GM18867 (cell line): ENCODE measurements around the gene SOS1.

Source experiments
- ATAC-seq: cut with Tn5 transposase; IDR thresholded peaks from one replicate; pipeline ENCODE4 v1.9.1; 2021; ENCODE audit warnings: mild to moderate bottlenecking, moderate library complexity; ENCODE audit not compliant: unreplicated experiment

The SOS1 gene

DNA sequence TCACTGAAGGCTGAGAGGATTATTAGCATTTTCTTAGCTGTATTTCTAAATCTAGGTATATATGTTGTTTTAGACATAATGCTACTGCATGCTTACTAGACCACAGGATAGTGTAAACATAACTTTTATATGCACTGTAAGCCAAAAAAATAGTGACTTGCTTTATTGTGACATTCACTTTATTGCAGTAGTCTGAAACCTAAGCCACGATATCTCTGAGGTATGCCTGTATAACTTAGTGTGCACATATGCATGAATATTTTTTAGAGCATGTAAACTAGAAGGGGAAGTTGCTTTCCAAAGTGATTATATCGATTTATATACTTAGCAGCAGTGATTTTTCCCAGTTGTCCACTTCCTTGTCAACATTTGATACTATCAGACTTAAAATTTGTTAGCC, 81.8 kb downstream of the SOS1 start:
- ATAC-seq = no peak

GRCh38 chr2:39033980-39034379, 86.9 kb downstream of the SOS1 start:
- no peak for ATAC-seq

GRCh38 chr2:39027421-39027820, 93.4 kb downstream of the SOS1 start:
- ATAC-seq = no peak

- ATAC-seq = no peak
Measured at GRCh38 chr2:39024833-39025232, 96.0 kb downstream of the SOS1 start.

DNA sequence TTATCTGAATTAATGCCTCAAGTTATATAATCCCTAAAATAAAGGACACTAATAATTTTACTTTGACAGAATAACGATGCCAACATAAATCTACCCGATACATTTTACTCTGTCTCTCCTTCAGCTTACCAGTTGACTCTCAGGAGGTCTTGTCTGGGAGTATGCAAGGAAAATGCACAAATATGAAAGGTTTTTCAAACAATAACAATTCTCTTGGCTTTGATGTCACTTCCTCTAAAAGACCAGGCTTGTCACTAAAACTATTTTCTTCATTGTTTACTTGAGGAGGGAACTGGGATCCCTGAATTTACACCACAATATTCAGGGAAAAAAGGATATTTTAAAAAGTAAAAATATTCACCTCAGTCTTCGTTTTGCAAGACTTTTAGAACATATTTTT, 97.2 kb downstream of the SOS1 start:
- no peak for ATAC-seq

- ATAC-seq = no peak
Measured at GRCh38 chr2:39022642-39023235, 98.1 kb downstream of the SOS1 start.

- ATAC-seq = no peak
Measured at GRCh38 chr2:39020383-39020782, 100.5 kb downstream of the SOS1 start.

GRCh38 chr2:39018638-39019037, 102.2 kb downstream of the SOS1 start:
- ATAC-seq = no peak

DNA sequence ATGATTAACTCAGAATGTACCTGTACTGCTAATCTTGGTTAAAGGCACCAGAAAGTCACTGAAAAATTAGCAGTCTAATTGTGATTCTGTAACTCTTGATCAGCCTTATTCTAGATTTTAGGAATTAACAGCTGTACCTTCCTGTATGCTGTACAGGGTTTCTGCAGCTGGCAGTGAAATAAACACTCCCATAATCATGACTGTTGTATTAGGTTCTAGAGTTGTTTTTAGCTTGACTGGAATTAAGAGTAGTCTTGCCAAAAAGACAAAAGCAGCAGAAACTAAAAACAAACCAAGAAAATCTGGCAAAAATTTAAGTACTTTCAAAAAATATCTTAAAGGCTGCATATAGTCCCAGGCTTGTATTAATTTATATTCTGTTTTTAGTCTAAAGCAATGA, 103.5 kb downstream of the SOS1 start:
- no peak for ATAC-seq

- no peak for ATAC-seq
Measured at GRCh38 chr2:39015424-39015823, 105.4 kb downstream of the SOS1 start.

DNA sequence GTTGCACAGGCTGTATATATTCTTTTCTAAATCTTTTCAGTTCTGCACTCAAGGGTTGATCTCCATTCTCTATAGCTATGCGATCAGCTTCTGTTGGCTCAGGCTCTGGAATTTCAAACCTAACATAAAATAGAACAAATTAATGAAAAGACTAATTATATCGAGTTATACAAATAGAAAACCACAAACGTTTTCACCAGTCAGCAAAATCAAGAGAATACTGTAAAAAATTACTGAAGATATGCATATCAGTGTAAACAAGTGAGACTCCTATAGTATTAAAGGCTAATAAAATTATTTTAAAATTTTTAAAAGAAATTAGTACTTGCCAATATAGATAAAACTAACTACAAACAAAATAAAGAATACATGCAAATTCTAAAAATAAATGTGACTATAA, 107.0 kb downstream of the SOS1 start:
- ATAC-seq = no peak

GRCh38 chr2:39008665-39009064, 112.2 kb downstream of the SOS1 start:
- ATAC-seq = no peak

GRCh38 chr2:39007875-39008504, 112.9 kb downstream of the SOS1 start:
- ATAC-seq = no peak

GRCh38 chr2:39000552-39000951, 120.3 kb downstream of the SOS1 start:
- no peak for ATAC-seq

DNA sequence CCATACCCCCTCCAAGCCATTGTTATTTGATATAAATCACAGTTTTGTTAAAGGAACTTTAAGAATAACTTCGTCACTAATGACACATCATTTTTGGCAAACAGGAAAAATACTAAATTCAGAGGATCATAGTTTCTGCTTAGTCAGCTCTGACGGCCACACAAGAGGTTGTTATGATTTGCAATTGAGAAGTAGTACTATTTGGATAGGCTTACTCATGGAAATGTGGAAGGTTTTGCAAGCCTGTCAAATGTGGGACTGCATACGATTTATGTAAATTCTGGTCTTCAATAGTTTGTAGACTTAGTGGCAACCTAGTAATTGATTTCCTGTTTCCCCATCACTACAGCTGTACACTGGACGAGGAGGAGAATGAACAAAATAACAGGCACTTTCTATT, 123.1 kb downstream of the SOS1 start:
- no peak for ATAC-seq

- ATAC-seq = no peak
Measured at GRCh38 chr2:38991899-38992298, 129.0 kb downstream of the SOS1 start.

- no peak for ATAC-seq
Measured at GRCh38 chr2:38988716-38989115, 132.1 kb downstream of the SOS1 start.

- no peak for ATAC-seq
Measured at GRCh38 chr2:38982498-38982897, 138.4 kb downstream of the SOS1 start.

GRCh38 chr2:38981670-38982357, 139.0 kb downstream of the SOS1 start:
- no peak for ATAC-seq

- no peak for ATAC-seq
Measured at GRCh38 chr2:38981003-38981669, 139.7 kb downstream of the SOS1 start.

- ATAC-seq = no peak
Measured at GRCh38 chr2:38978908-38979307, 141.9 kb downstream of the SOS1 start.
